NCI-H446 (cell line): ENCODE measurements around the gene CCNY.

Experiments used
- DNase-seq, 2 experiments: peaks; one replicate each; lab custom pipeline; 2025; lab: John Stamatoyannopoulos, UW

The CCNY gene

GRCh38 chr10:35453855-35454532 is 117.7 kb downstream of the CCNY start:
- DNase-seq, result no peak

- DNase-seq, result no peak
Measured at GRCh38 chr10:35456153-35456720, 119.9 kb downstream of the CCNY start.

GRCh38 chr10:35456784-35457183 is 120.5 kb downstream of the CCNY start:
- DNase-seq, result no peak

GRCh38 chr10:35458500-35459448 is 122.5 kb downstream of the CCNY start:
- no peak for DNase-seq

- DNase-seq, result no peak
Measured at GRCh38 chr10:35459449-35459847, 123.1 kb downstream of the CCNY start.

- DNase-seq, result no peak
Measured at GRCh38 chr10:35460852-35461460, 124.6 kb downstream of the CCNY start.

GRCh38 chr10:35462491-35462934 is 126.2 kb downstream of the CCNY start:
- no peak for DNase-seq

- DNase-seq, result no peak
Measured at GRCh38 chr10:35463105-35463867, 127.0 kb downstream of the CCNY start.

- no peak for DNase-seq
Measured at GRCh38 chr10:35463878-35464277, 127.6 kb downstream of the CCNY start.

GRCh38 chr10:35464825-35465456 is 128.6 kb downstream of the CCNY start:
- DNase-seq, result no peak

GRCh38 chr10:35465673-35466072 is 129.4 kb downstream of the CCNY start:
- DNase-seq, result no peak

- DNase-seq, result no peak
Measured at GRCh38 chr10:35466170-35466569, 129.9 kb downstream of the CCNY start.

GRCh38 chr10:35466661-35467060 is 130.4 kb downstream of the CCNY start:
- no peak for DNase-seq

- DNase-seq, result no peak
Measured at GRCh38 chr10:35467186-35467585, 130.9 kb downstream of the CCNY start.

- no peak for DNase-seq
Measured at GRCh38 chr10:35470248-35470924, 134.1 kb downstream of the CCNY start.

GRCh38 chr10:35470925-35471315 is 134.6 kb downstream of the CCNY start:
- DNase-seq, result no peak

- no peak for DNase-seq
Measured at GRCh38 chr10:35471435-35471834, 135.1 kb downstream of the CCNY start.

GRCh38 chr10:35480142-35480541 is 143.8 kb downstream of the CCNY start:
- no peak for DNase-seq

- no peak for DNase-seq
Measured at GRCh38 chr10:35481413-35481812, 145.1 kb downstream of the CCNY start.

GRCh38 chr10:35486297-35486990 is 150.1 kb downstream of the CCNY start:
- no peak for DNase-seq
